ENCODE measurements around the gene TNS1. TPM values are rescaled to one million over a fixed set of nuclear protein-coding genes. Genes with fewer than 3 reads are reported as not detected.

TNS1 gene
- total RNA-seq, 1 experiment from 2014 or later, result 4.5 TPM

DNA sequence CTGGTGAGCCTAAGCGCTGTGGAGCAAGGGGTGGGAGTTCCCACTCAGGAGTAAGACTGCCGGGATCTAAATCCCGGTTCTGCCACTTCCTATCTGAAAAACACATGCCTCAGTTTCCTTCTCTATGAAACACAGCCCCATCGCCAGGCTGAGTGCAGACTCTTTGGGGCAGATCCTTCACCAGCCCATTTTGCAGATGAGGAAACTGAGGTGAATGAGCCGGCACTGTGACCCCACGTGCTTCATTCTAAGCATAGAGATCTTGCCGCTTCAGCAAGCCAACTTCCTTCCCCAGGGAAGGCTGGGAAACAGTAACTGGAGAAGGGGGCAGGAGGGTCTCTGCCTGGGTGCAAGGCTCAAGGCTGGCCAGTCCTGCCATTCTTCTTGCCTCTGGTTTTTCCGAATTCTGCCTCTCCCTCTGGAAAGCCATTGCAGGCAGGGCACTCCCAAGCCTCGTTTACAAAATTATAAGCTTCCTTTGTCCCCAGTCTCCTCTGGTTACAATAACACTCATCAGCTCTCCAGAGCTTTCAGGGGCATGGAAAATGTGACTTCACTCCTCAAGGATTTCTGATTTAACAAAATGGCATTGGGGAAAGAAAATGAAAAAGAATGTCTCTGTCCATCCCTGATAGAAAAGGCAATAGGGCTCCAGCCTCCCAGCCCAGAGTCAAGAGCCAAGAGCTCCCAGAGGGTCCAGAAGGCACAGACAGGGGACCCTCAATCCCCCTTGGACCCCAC is 249.2 kb downstream of the TNS1 start:
- peaks cover 4% of the 10 kb centered on the region; the same call in 1 of the 2 replicates for H3K9me3 Mint-ChIP-seq
- H3K4me1 Mint-ChIP-seq, result peaks cover 24% of the 10 kb centered on the region
- H3K36me3 Mint-ChIP-seq, result no peaks in the 10 kb centered on the region
- ATAC-seq (no peak), DNase-seq (ENCODE audit: low spot score) (no peak)
- peaks cover 11% of the 10 kb centered on the region for H3K27me3 Mint-ChIP-seq (ENCODE audit: low read depth)
- H3K4me3 Mint-ChIP-seq, result no peak overlapping the region
- ChIA-PET POLR2A (no interaction called here), CTCF (interaction anchor here (1.0 to 1.1 kb wide), 2 partner anchors 103 to 587 kb away, joined by 3 to 4 read pairs; no protein-coding TSS in a partner anchor)
- no peak overlapping the region for H3K27ac Mint-ChIP-seq
- no peak for TF ChIP-seq NR3C1 (CRISPR knock-in tag; conservative IDR thresholded peaks at IDR 0.05; ENCODE audit: low read depth)
- TF ChIP-seq RORB (CRISPR knock-in tag; IDR thresholded peaks at IDR 0.05), result no peak
- no peak for TF ChIP-seq NFATC4 (CRISPR knock-in tag; IDR thresholded peaks at IDR 0.05)
- TF ChIP-seq CBFB (CRISPR knock-in tag; IDR thresholded peaks at IDR 0.05; ENCODE audit: low read depth), result no peak
- no peak for TF ChIP-seq PRRX2 (CRISPR knock-in tag; IDR thresholded peaks at IDR 0.05)
- TF ChIP-seq, protein P1, sequence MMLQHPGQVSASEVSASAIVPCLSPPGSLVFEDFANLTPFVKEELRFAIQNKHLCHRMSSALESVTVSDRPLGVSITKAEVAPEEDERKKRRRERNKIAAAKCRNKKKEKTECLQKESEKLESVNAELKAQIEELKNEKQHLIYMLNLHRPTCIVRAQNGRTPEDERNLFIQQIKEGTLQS (CRISPR knock-in tag; conservative IDR thresholded peaks at IDR 0.05), result no peak
- no peak for TF ChIP-seq SMAD4 (CRISPR knock-in tag; IDR thresholded peaks at IDR 0.05)
- TF ChIP-seq, protein P2, sequence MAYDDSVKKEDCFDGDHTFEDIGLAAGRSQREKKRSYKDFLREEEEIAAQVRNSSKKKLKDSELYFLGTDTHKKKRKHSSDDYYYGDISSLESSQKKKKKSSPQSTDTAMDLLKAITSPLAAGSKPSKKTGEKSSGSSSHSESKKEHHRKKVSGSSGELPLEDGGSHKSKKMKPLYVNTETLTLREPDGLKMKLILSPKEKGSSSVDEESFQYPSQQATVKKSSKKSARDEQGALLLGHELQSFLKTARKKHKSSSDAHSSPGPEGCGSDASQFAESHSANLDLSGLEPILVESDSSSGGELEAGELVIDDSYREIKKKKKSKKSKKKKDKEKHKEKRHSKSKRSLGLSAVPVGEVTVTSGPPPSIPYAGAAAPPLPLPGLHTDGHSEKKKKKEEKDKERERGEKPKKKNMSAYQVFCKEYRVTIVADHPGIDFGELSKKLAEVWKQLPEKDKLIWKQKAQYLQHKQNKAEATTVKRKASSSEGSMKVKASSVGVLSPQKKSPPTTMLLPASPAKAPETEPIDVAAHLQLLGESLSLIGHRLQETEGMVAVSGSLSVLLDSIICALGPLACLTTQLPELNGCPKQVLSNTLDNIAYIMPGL (CRISPR knock-in tag; IDR thresholded peaks at IDR 0.05), result no peak
- no peak for TF ChIP-seq ATF1 (CRISPR knock-in tag; IDR thresholded peaks at IDR 0.05)
- TF ChIP-seq, protein P3, sequence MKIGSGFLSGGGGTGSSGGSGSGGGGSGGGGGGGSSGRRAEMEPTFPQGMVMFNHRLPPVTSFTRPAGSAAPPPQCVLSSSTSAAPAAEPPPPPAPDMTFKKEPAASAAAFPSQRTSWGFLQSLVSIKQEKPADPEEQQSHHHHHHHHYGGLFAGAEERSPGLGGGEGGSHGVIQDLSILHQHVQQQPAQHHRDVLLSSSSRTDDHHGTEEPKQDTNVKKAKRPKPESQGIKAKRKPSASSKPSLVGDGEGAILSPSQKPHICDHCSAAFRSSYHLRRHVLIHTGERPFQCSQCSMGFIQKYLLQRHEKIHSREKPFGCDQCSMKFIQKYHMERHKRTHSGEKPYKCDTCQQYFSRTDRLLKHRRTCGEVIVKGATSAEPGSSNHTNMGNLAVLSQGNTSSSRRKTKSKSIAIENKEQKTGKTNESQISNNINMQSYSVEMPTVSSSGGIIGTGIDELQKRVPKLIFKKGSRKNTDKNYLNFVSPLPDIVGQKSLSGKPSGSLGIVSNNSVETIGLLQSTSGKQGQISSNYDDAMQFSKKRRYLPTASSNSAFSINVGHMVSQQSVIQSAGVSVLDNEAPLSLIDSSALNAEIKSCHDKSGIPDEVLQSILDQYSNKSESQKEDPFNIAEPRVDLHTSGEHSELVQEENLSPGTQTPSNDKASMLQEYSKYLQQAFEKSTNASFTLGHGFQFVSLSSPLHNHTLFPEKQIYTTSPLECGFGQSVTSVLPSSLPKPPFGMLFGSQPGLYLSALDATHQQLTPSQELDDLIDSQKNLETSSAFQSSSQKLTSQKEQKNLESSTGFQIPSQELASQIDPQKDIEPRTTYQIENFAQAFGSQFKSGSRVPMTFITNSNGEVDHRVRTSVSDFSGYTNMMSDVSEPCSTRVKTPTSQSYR (CRISPR knock-in tag; IDR thresholded peaks at IDR 0.05), result no peak
- TF ChIP-seq TCF7 (CRISPR knock-in tag; IDR thresholded peaks at IDR 0.05; ENCODE audit: low read depth), result no peak
- no peak for TF ChIP-seq NFYB (CRISPR knock-in tag; conservative IDR thresholded peaks at IDR 0.05; ENCODE audit: low read depth)
- TF ChIP-seq, protein P4, sequence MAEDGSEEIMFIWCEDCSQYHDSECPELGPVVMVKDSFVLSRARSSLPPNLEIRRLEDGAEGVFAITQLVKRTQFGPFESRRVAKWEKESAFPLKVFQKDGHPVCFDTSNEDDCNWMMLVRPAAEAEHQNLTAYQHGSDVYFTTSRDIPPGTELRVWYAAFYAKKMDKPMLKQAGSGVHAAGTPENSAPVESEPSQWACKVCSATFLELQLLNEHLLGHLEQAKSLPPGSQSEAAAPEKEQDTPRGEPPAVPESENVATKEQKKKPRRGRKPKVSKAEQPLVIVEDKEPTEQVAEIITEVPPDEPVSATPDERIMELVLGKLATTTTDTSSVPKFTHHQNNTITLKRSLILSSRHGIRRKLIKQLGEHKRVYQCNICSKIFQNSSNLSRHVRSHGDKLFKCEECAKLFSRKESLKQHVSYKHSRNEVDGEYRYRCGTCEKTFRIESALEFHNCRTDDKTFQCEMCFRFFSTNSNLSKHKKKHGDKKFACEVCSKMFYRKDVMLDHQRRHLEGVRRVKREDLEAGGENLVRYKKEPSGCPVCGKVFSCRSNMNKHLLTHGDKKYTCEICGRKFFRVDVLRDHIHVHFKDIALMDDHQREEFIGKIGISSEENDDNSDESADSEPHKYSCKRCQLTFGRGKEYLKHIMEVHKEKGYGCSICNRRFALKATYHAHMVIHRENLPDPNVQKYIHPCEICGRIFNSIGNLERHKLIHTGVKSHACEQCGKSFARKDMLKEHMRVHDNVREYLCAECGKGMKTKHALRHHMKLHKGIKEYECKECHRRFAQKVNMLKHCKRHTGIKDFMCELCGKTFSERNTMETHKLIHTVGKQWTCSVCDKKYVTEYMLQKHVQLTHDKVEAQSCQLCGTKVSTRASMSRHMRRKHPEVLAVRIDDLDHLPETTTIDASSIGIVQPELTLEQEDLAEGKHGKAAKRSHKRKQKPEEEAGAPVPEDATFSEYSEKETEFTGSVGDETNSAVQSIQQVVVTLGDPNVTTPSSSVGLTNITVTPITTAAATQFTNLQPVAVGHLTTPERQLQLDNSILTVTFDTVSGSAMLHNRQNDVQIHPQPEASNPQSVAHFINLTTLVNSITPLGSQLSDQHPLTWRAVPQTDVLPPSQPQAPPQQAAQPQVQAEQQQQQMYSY (CRISPR knock-in tag; IDR thresholded peaks at IDR 0.05), result no peak
- TF ChIP-seq NFE2L1 (CRISPR knock-in tag; IDR thresholded peaks at IDR 0.05), result no peak
- TF ChIP-seq GRHL2 (CRISPR knock-in tag; IDR thresholded peaks at IDR 0.05; ENCODE audit: insufficient replicate concordance, severe bottlenecking), result no peak
- no peak for TF ChIP-seq HMGA2 (CRISPR knock-in tag; IDR thresholded peaks at IDR 0.05)
- no peak for TF ChIP-seq ZNF671 (CRISPR knock-in tag; IDR thresholded peaks at IDR 0.05)
- TF ChIP-seq, protein P5, sequence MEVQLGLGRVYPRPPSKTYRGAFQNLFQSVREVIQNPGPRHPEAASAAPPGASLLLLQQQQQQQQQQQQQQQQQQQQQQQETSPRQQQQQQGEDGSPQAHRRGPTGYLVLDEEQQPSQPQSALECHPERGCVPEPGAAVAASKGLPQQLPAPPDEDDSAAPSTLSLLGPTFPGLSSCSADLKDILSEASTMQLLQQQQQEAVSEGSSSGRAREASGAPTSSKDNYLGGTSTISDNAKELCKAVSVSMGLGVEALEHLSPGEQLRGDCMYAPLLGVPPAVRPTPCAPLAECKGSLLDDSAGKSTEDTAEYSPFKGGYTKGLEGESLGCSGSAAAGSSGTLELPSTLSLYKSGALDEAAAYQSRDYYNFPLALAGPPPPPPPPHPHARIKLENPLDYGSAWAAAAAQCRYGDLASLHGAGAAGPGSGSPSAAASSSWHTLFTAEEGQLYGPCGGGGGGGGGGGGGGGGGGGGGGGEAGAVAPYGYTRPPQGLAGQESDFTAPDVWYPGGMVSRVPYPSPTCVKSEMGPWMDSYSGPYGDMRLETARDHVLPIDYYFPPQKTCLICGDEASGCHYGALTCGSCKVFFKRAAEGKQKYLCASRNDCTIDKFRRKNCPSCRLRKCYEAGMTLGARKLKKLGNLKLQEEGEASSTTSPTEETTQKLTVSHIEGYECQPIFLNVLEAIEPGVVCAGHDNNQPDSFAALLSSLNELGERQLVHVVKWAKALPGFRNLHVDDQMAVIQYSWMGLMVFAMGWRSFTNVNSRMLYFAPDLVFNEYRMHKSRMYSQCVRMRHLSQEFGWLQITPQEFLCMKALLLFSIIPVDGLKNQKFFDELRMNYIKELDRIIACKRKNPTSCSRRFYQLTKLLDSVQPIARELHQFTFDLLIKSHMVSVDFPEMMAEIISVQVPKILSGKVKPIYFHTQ (CRISPR knock-in tag; IDR thresholded peaks at IDR 0.05), result no peak
- no peak for TF ChIP-seq GABPB1 (CRISPR knock-in tag; IDR thresholded peaks at IDR 0.05)

Data from WTC11 (cell line).